A549 (cell line): ENCODE data around the gene C5orf15.

Source experiments
- CTCF ChIP-seq: fragments of >200 bp; sonication (Bioruptor Twin); formaldehyde crosslinking; IDR thresholded peaks from 3 replicates; pipeline ENCODE4 v1.5.1; 2016
- EHMT2 ChIP-seq: fragments of 200-600 bp; sonication (generic); IDR thresholded peaks from 2 replicates; pipeline ENCODE4 v1.6.1; 2016; ENCODE audit warnings: antibody characterized with exemption, low read depth, mild to moderate bottlenecking, moderate library complexity
- NFE2L2 ChIP-seq: fragments of 150-350 bp; conservative IDR thresholded peaks from 2 replicates; pipeline ENCODE4 v1.6.1; 2014; ENCODE audit warnings: low read length
- ZFP36 ChIP-seq: fragments of 450-650 bp; IDR thresholded peaks from 2 replicates; pipeline ENCODE4 v1.6.1; 2014; ENCODE audit warnings: borderline replicate concordance; ENCODE audit not compliant: partially characterized antibody

- TF ChIP-seq ZFP36 (no peak), CTCF (no peak), NFE2L2 (no peak), EHMT2 (no peak)
These were observed 61.4 kb downstream of the C5orf15 start for GRCh38 chr5:133907075-133907474.
